GM18951 (cell line): ENCODE data around the gene LEPROT.

Experiments used
- POLR2A ChIP-seq: IDR thresholded peaks from 4 replicates; pipeline ENCODE4 v1.6.1; 2011; ENCODE audit warnings: mild to moderate bottlenecking; ENCODE audit not compliant: insufficient read length, insufficient read depth; ENCODE audit errors: extremely low read depth
- in situ Hi-C: fragments of 300-500 bp; cut with MboI; formaldehyde crosslinking; loops from one replicate; pipeline ENCODE4 v1.12.0; 2022; ENCODE audit warnings: low sequenced_read_pairs, mixed read lengths, inconsistent platforms; ENCODE audit not compliant: unreplicated experiment

The LEPROT gene

GRCh38 chr1:65420590-65421350, at the start of gene LEPROT, which contains the start of gene LEPR:
LEPROT (plus strand) TSS chr1:65420668; CDS start chr1:65420725, 57 bp downstream.
LEPR (plus strand) TSS chr1:65420668; CDS start chr1:65565566, 144,898 bp downstream.
- in situ Hi-C loops, result no loop called here
- TF ChIP-seq POLR2A, result peak; percentile 75

GRCh38 chr1:65371544-65371943, 48.9 kb upstream of the LEPROT start:
- in situ Hi-C loops, result no loop called here
- no peak for TF ChIP-seq POLR2A

GRCh38 chr1:65372557-65372956, 47.9 kb upstream of the LEPROT start:
- in situ Hi-C loops, result no loop called here
- no peak for TF ChIP-seq POLR2A

GRCh38 chr1:65377496-65378246, 42.8 kb upstream of the LEPROT start:
- in situ Hi-C loops, result no loop called here
- TF ChIP-seq POLR2A, result no peak

GRCh38 chr1:65378247-65378946, 42.1 kb upstream of the LEPROT start:
- no peak for TF ChIP-seq POLR2A
- in situ Hi-C loops, result no loop called here

- in situ Hi-C loops, result loop anchor here (10.0 kb wide), 1 partner anchor 1110 kb away; no protein-coding TSS in a partner anchor
Observed at GRCh38 chr1:65384426-65384825, 36.0 kb upstream of the LEPROT start.

- no peak for TF ChIP-seq POLR2A
- in situ Hi-C loops, result loop anchor here (10.0 kb wide), 1 partner anchor 1108 kb away; no protein-coding TSS in a partner anchor
Observed at GRCh38 chr1:65386439-65386838, 34.0 kb upstream of the LEPROT start.

- in situ Hi-C loops, result loop anchor here (10.0 kb wide), 1 partner anchor 1107 kb away; no protein-coding TSS in a partner anchor
- TF ChIP-seq POLR2A, result no peak
Observed at GRCh38 chr1:65387821-65388220, 32.6 kb upstream of the LEPROT start.

GRCh38 chr1:65388908-65389695, 31.4 kb upstream of the LEPROT start:
- no peak for TF ChIP-seq POLR2A
- in situ Hi-C loops, result loop anchor here (10.0 kb wide), 1 partner anchor 1106 kb away; no protein-coding TSS in a partner anchor

- TF ChIP-seq POLR2A, result no peak
- in situ Hi-C loops, result no loop called here
Observed at GRCh38 chr1:65392497-65392896, 28.0 kb upstream of the LEPROT start.

- in situ Hi-C loops, result no loop called here
- no peak for TF ChIP-seq POLR2A
Observed at GRCh38 chr1:65393347-65393746, 27.1 kb upstream of the LEPROT start.

GRCh38 chr1:65393928-65394327, 26.5 kb upstream of the LEPROT start:
- in situ Hi-C loops, result no loop called here
- no peak for TF ChIP-seq POLR2A
